Neural crest cell (in vitro differentiated cells): ENCODE measurements around the gene SETD2. TPM values are rescaled to one million over a fixed set of nuclear protein-coding genes. Genes with fewer than 3 reads are reported as not detected.

Experiments
- DNase-seq: peaks from one replicate; pipeline ENCODE4 v3.0.0; 2021; ENCODE audit warnings: low read depth, mixed read lengths, low spot score
- H3K27ac Mint-ChIP-seq: one replicate; pipeline ENCODE4 v1.8.0; 2021; ENCODE audit warnings: mild to moderate bottlenecking, mixed read lengths; ENCODE audit not compliant: unreplicated experiment
- H3K27me3 Mint-ChIP-seq: 2 replicates; pipeline ENCODE4 v1.8.0; 2021; ENCODE audit warnings: low read depth, mild to moderate bottlenecking, mixed read lengths
- H3K36me3 Mint-ChIP-seq: 2 replicates; pipeline ENCODE4 v1.8.0; 2021; ENCODE audit warnings: low read depth, mild to moderate bottlenecking, mixed read lengths
- H3K4me1 Mint-ChIP-seq: 2 replicates; pipeline ENCODE4 v1.8.0; 2021; ENCODE audit warnings: mixed read lengths
- H3K4me3 Mint-ChIP-seq: one replicate; pipeline ENCODE4 v1.8.0; 2021; ENCODE audit warnings: mild to moderate bottlenecking, mixed read lengths
- H3K9me3 Mint-ChIP-seq: 2 replicates; pipeline ENCODE4 v1.8.0; 2021; ENCODE audit warnings: mixed read lengths
- total RNA-seq: library from RNA; stranded (reverse); gene quantifications from 2 replicates; pipeline ENCODE4 v1.2.1, GENCODE V29; 2021
- TF ChIP-seq, protein P1 (sequence below): fragments of 200-600 bp; sonication (generic); conservative IDR thresholded peaks from 2 replicates; pipeline ENCODE4 v1.5.0; 2021; ENCODE audit warnings: antibody characterized with exemption, mild to moderate bottlenecking

Gene SETD2
- total RNA-seq, 1 donor from 2014 or later: 52.7 TPM

DNA sequence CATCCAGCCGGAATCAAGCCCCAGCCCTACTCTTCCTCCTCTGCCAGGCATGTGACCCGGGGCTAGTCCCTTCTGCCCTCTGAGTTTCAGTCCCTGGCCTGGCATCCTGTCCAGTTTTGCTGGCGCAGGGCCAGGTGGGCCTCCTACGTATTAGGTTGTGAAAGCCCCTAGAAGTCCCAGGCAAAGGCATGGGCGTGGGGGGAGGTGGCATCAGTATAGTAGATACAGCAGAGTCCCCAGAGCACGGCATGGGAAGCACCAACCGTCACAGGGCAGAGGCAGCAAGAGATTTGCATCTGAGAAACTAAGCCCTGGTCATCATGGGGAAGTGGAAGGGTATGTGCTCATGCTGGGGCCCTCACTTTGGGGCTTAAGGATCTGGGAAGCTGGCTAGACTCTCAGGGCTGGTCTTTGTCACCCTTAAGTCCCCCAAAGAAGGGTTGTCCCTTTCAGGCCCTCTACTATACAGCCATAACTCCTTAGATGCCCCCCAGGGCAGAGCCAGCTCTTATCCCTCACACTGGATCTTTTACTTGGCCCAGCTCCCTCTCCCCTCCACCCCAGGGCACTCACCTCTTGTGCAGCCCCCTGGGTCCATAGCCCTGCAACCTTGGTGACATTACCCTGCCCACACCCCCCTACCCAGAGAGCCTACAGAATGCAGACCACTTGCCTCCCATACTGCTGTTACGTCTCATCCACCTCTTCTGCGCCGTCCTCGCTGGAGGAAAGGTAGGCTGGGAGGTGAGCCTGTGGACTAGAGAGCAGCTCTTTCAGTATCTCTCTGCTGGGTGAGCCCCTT, 173.1 kb downstream of the SETD2 start:
- TF ChIP-seq, protein P1, sequence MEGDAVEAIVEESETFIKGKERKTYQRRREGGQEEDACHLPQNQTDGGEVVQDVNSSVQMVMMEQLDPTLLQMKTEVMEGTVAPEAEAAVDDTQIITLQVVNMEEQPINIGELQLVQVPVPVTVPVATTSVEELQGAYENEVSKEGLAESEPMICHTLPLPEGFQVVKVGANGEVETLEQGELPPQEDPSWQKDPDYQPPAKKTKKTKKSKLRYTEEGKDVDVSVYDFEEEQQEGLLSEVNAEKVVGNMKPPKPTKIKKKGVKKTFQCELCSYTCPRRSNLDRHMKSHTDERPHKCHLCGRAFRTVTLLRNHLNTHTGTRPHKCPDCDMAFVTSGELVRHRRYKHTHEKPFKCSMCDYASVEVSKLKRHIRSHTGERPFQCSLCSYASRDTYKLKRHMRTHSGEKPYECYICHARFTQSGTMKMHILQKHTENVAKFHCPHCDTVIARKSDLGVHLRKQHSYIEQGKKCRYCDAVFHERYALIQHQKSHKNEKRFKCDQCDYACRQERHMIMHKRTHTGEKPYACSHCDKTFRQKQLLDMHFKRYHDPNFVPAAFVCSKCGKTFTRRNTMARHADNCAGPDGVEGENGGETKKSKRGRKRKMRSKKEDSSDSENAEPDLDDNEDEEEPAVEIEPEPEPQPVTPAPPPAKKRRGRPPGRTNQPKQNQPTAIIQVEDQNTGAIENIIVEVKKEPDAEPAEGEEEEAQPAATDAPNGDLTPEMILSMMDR: no peak
- H3K36me3 Mint-ChIP-seq: no peaks in the 10 kb centered on the region
- H3K4me3 Mint-ChIP-seq: no peak overlapping the region
- H3K4me1 Mint-ChIP-seq: peaks cover 4% of the 10 kb centered on the region
- H3K9me3 Mint-ChIP-seq: no peaks in the 10 kb centered on the region
- H3K27me3 Mint-ChIP-seq: no peaks in the 10 kb centered on the region
- DNase-seq: no peak
- no peak overlapping the region for H3K27ac Mint-ChIP-seq

DNA sequence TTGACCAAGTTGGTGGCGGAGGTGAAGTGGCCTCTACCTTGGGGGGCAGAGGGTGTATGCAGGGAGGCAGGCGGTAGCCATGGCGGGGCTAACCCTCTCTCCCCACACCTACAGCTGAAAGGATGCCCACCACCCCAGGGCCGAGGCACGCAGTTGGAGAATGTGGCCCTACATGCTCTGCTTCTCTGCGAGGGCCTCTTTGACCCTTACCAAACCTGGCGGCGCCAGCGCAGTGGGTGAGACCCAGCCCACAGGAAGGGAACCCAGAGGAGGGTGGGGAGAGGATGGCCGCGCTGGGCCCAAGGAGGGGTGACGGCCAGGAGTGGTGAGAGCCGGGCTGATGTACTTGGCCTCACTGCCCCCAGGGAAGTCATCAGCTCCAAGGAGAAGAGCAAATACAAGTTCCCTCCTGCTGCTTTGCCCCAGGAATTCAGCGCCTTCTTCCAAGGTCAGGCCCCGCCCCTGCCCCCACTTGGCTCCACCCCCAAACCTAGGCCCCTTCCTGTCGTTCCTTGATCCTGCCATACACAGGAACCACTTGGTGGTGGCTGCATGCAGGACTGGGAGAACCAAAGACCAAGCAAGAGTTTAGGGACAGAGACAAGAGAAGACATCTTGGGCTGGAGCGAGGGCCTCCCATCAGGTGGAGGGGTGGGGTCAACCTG, 174.6 kb downstream of the SETD2 start:
- H3K4me3 Mint-ChIP-seq: no peak overlapping the region
- no peak for DNase-seq
- no peaks in the 10 kb centered on the region for H3K27me3 Mint-ChIP-seq
- TF ChIP-seq, protein P1: no peak
- no peak overlapping the region for H3K27ac Mint-ChIP-seq
- no peaks in the 10 kb centered on the region for H3K36me3 Mint-ChIP-seq
- H3K4me1 Mint-ChIP-seq: peaks cover 4% of the 10 kb centered on the region
- no peaks in the 10 kb centered on the region for H3K9me3 Mint-ChIP-seq

DNA sequence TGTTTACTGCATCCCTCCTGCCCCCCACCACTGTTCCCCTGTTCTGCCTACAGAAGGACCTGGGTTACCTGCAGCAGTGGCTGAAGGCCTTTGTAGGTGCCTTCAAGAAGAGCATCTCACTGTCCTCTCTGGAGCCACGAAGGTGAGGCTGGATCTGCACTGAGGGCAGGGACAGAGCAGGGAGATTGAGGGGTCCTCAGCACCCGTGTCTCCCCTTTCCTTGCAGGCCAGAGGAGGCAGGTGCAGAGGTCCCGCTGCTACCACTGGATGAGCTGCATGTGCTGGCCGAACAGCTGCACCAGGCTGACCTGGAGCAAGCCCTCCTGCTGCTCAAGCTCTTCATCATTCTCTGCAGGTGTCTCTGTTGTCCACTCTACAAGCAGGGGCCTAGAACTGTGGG, 175.3 kb downstream of the SETD2 start:
- H3K27ac Mint-ChIP-seq: no peak overlapping the region
- H3K36me3 Mint-ChIP-seq: no peaks in the 10 kb centered on the region
- peaks cover 4% of the 10 kb centered on the region for H3K4me1 Mint-ChIP-seq
- H3K4me3 Mint-ChIP-seq: no peak overlapping the region
- no peaks in the 10 kb centered on the region for H3K27me3 Mint-ChIP-seq
- DNase-seq: no peak
- H3K9me3 Mint-ChIP-seq: no peaks in the 10 kb centered on the region
- TF ChIP-seq, protein P1: no peak

DNA sequence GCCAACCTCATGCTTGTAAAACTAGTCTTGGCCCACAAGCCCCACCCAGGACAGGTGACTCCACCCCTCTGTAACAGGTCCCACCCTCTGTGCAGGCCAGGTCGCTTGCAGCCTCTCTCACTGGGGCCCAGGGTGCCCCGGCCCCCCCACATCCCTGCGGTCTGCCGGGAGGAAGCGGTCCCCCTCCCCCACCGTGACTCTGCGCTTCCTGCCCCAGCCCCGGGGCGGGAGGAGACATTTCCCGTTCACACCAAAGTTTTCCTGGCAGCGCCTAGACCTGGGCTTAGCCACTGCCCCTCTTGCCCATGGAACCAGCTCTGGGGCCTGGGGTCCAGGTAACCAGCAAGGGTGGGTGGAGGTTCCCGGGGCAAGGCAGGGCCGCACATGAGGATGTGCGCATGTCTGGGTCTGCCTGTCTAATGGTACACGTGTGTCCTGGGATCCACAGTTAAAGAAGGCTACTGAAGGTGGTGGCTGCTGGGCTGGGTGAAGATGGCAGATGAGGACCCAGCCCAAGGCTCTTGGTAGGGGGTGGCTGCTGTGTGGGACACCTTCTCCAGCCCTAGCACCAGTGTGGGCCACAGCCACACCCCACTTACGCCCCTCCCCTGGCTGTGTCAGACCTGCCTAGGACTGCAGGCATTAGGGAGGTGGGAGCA, 176.0 kb downstream of the SETD2 start:
- TF ChIP-seq, protein P1: no peak
- Mint-ChIP-seq H3K9me3 (no peaks in the 10 kb centered on the region), H3K36me3 (no peaks in the 10 kb centered on the region), H3K27ac (no peak overlapping the region), H3K4me3 (no peak overlapping the region), H3K4me1 (peaks cover 4% of the 10 kb centered on the region), H3K27me3 (no peaks in the 10 kb centered on the region)
- no peak for DNase-seq

DNA sequence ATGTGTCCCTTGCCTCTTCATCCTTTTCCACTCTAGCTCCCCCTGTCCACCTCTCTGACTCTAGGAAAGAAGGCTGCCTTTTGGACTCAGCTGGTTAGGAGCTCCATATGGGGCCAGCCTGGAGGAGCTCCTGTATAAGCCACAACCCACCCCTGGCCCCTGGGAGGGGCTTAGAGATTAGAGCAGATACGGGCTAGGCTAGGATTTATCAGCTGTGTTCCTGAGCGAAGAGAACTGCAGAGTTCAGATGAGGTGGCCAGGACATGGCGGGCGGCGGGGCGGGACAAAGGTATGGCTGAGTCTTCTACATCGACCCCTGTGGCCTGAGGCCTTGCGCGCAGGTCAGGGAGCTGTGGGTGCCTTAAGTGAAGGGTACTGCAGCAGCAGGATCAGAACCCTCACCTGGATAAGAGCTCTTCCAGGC, 176.6 kb downstream of the SETD2 start:
- H3K9me3 Mint-ChIP-seq: no peaks in the 10 kb centered on the region
- no peak overlapping the region for H3K4me3 Mint-ChIP-seq
- H3K4me1 Mint-ChIP-seq: peaks cover 4% of the 10 kb centered on the region
- TF ChIP-seq, protein P1: no peak
- no peaks in the 10 kb centered on the region for H3K27me3 Mint-ChIP-seq
- no peak for DNase-seq
- H3K36me3 Mint-ChIP-seq: no peaks in the 10 kb centered on the region
- no peak overlapping the region for H3K27ac Mint-ChIP-seq
